GM12874 (cell line): Measurements from ENCODE around the gene COG4.

Source experiments
- CTCF ChIP-seq: IDR thresholded peaks from 2 replicates; pipeline ENCODE4 v1.5.1; 2011; ENCODE audit warnings: low read depth, mild to moderate bottlenecking, control low read depth, low read length, moderate library complexity; ENCODE audit not compliant: insufficient read depth

Gene COG4

DNA sequence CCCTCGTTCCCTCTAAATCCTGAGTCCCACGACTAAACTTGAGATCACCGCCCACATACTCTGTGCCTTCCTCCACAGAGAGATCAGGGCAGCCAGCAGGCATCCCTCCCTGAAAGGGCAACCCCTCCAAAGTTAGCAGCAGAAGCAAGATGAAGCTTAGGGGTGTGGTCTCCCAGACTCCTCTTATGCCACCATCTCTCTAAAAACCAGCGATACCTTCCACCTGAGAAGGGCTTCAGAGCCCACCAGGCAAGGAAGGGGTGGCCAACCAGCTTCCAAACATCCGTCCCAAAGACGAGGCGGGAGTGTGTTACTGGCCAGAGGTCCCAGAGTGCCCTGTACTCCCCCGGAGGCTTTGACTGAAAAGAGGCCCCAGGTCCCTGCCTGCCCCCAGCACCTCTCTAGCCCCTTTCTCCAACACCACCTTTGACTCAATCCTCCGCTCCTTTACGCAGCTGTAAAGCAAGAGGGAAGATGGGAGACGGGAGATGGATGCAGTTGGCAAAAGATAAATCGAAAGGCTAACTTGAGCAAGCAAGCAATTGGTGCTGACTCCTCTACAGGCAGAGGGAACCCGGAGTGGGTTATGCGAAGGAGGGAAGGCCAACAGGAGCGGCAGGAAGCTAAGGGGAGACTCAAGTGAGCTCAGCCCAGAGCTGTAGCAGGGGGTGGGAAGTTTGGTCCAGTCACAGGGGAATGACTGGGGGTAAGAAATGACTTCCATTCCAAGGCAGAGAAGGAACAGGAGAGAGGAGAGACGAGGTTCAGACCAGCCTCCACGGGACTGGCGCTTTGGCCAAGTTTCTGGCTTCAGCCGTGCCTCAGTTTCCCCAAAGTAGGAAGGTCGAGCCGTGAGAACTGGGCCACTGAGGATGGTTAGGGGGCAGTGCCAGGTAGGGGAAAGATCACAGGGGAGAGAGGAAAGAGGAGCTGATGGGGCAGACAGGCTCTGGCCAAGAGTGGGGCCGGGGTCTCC, 85.5 kb downstream of the COG4 start:
- no peak for TF ChIP-seq CTCF

DNA sequence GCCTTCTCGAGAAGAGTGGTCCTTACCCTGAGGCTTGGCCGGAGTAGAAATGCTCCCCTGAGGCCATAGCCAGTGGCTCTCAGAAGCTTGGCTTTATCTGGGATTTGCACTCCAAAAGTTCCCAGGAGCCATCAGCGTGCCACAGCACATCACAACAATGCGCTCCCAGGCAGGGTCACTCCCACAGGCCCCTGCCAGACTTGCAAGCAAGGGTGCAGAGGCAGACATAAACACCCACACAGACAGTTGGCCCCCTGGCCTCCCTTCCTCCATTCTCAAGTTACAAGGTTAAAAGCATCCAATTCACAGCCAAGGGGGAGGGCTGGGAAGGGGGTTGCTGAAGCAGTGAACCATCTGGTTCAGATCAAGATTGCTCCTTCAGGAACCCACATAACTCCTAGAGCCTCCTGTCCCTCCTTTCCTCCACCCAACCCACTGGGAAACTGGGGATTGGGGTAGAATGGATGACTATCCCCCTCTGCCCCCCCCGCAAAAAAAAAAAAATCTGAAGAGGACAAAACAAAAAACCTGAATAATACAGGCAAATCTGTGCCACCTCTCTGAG, 86.3 kb downstream of the COG4 start:
- no peak for TF ChIP-seq CTCF

- TF ChIP-seq CTCF: no peak
These were observed 88.7 kb downstream of the COG4 start for GRCh38 chr16:70434484-70435260.

- TF ChIP-seq CTCF: no peak
These were observed 89.8 kb downstream of the COG4 start for GRCh38 chr16:70433458-70434103.

DNA sequence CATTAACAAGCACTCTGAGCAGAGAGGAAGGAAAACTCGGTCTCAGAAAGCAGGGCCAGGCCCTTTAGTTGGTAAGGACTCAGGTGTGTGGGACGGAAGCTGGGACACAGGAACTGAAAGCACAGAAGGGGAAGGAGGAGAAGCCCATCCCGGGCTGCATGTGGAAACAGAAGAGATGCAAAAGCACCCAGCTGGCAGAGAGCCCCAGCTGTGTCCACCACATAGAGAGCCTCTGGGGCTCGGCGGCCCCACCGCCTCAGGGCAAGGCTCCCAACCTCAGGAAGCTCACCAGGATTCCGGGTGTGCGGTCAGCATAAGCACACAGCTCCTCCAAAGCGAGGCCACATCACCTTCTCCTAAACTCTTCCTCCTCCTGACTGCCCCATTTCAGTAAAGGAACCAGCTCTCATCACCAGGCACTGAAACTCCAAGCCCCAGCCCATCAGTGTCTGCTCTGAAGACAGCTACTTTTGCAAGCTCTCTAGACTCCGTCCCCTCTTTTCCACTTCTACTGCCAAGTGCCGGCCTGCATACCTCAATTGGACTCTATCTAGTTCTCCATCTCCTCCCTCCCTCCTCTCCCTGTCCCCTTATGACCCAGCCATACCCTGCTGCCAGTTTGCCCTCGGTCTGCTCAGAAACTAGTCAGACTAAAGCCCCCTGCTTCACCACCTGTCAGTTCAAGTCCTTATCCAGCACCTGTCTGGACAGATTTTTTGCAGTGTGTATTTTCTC, 90.5 kb downstream of the COG4 start:
- TF ChIP-seq CTCF: no peak

- TF ChIP-seq CTCF: no peak
These were observed 91.0 kb downstream of the COG4 start for GRCh38 chr16:70432356-70432722.
